NCI-H146 treated with DMSO at 0.1 percent for 48 hours (cell line): ENCODE measurements around the gene HSBP1.

ENCODE experiments used
- DNase-seq: peaks from one replicate; lab custom pipeline; 2025; ENCODE audit not compliant: unreplicated experiment; lab: John Stamatoyannopoulos, UW

HSBP1 gene

DNA sequence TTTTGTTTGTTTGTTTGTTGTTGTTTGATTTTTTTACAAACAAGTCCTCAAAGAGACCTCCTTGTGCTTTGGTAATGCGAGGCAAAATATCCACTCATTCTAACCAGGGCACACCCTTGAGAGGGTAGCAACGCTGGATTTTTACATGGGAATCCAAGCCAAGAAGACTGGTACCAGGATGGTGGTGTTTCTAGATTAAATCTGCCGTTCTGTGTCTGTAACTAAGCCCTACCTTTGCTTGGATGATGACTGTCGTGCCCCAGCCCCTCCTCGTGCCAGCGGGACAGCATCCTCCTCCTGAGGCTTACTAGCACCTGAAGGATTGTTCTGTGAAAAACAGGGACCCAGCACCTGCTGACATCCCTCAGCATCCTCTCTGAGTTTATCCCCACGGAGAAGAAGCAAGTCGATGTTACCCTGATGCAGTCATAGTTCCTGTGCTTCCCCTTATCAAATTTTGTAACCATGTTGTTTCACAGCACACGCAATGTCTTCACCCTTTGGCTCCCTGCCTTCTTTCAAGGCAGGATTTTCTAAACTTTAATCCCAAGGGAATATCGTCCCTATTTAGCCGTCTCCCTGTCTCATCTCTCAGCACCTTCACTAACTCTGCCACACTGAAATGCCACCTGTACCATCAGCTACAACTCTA, 5.1 kb upstream of the HSBP1 start:
- DNase-seq, result no peak

DNA sequence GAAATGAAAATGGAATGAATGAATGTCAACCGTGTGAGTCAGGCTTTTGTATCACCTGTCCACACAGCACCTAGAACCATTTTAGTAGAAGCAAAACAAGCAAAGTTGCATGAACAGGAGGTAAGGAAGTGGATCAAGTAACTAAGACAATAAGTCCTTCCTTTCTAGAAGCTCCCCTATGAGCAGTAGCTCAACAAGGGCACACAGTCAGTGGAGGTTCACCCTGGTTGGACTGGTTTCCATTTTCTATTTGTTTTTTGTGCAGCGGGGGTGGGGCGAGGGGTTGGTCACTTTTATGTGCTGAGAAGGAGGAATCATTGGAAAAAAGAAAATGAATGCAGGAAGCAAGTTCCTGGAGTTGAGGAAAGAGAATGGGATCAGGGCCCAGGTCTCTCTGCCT, 4.0 kb upstream of the HSBP1 start:
- DNase-seq, result no peak

DNA sequence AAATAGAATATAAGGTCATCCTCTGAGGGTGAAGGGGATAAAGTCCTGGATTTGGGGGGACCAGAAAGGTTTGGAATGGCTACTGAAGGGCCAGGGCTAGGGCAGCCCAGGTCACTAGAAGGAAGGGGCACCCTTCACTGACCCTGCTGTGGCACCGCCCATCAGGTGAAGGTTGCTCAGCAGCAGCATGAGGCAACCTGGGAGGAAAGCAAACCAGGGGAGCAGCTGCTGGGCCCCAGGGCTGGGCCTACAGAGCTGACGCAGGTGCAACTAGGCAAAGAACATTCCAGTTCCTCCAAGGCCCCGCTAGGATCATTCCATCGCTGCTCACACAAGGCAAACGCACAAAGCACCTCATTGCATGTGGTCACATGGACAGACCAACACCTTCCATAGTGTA, 3.4 kb upstream of the HSBP1 start:
- DNase-seq, result no peak

DNA sequence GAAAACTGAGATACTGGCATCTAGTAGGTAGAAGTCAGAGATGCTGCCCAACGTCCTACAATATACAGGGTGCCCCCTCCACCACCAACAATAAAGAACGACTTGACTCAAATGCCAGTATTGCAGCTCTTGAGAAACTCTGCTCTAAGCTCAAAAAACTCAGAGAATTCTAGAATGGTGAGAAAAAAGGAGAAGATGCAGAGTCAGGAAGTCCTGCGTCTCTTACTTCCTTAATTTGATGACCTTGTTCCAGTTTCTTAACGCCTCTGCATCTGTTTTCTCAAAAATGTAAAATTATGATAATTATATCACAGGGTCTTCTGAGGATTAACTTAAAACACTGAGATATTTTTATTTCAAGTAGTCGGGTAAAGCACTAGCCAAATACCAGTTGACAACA, 1.7 kb upstream of the HSBP1 start:
- no peak for DNase-seq

DNA sequence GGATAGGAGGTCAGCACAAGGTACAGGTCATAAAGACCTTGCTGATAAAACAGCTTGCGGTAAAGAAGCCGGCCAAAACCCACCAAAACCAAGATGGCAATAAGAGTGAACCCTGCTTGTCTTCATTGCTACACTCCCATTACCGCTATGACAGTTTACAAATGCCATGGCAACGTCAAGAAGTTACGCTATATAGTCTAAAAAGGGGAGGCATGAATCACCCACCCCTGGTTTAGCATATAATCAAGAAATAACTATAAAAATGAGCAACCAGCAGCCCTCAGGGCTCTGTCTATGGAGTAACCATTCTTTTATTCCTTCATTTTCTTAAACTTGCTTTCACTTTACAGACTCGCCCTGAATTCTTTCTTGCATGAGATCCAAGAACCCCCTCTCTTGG, 1.0 kb upstream of the HSBP1 start:
- no peak for DNase-seq

DNA sequence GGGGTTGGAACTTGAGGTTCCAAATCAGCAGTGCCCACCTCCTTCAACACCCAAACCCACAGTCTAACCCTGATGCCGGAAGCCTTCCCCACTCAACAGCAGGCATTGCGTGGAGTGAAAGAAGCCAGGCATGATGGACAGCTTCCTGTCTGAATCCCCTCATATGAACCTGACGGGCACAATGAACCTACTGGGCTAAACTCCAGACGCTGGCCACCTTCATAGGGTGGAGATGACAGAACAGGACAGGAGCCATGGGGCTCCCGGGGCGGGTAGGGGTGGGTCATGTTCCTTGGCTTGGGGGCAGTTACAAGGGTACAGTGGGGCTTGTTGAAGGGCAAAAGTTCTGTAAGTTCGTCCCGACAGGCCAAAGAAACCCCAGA, 460 bp upstream of the HSBP1 start:
- no peak for DNase-seq

DNA sequence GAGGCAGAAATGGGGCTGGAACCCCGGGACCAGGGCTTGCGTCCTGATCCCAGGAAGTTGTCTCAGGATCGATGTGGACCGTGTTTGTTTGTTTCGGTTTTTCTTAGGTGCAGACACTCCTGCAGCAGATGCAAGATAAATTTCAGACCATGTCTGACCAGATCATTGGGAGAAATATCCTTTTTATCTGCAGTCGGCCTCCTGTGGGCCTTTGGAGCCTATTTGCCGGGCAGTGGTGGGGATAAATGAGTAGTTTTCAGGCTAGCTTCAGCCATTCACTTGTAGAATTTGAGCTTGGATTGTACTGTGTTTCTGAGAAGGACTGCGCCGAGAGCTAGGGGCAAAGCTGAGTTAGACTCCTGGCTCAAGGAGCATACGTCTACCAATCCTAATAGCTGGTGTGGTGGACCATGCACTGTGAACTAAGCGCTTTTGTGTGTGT, 816 bp downstream of the HSBP1 start:
- DNase-seq, result no peak

DNA sequence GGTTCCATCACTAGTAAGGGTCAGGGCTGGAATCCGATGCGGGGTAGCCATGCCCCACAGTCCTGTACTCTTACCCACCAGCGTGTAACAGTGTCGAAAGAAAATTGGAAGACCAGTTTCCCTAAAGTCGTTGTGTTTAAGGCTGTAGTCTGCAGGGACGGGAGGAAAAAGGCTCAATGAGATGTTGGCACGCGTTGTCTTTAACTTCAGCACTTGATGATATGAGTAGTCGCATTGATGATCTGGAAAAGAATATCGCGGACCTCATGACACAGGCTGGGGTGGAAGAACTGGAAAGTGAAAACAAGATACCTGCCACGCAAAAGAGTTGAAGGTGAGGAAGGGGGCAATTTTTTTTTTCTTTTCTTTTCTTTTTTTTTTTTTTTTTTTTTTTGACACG, 1.3 kb downstream of the HSBP1 start:
- DNase-seq, result no peak

DNA sequence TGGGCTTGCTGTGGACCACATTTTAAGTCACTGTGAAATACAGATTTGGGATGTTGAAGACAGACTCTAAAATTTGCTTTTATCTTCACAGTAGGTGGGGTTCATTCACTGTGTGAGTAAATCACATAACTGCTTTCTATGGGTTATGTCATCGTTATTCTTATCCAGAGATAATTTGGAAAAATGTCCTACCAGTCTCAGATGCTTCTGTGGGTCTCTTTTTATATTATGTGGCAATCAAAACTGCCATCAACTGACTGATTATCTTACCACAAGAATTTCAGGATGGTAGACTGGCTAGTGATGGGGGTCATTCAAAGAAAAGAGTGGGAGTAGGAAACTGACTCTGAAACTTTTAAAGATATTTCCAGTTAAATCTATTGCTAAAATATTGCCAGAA, 3.1 kb downstream of the HSBP1 start:
- DNase-seq, result no peak

DNA sequence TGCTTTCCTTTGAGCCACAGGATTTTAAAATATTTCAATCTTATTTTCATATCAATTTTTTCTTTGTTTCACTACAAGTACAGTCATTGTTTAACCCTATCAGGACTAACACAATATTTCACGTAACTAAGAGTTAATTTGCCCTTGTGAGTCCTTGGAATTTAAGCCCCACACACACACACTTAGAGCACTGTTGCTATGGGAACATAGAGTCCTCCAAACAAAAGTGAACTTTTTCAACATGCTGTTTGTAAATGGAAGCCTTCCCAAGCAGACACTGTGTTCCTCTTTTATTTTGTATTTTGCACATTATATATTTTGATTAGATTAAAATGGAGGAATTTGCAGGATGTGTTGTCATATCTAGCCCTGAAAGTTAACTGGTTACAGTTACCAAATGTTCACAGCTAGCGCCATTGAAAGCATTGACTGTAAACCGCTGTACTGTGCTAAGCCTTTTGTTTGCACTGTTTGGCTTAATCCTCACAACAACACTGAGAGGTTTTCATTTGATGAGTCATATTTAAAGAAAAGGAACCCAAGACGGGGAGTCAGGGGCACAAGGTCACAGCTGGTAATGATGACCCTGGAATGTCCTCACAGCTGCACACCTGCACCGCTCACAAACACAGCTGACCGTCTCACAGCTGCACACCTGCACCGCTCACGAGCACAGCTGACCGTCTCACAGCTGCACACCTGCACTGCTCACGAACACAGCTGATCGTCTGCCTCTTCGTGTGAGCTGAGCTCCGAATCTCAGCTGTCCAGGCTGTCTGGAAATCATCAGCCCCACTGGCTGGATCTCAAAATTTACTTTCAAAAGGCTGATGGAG, 6.3 kb downstream of the HSBP1 start:
- peak; percentile 78 for DNase-seq

DNA sequence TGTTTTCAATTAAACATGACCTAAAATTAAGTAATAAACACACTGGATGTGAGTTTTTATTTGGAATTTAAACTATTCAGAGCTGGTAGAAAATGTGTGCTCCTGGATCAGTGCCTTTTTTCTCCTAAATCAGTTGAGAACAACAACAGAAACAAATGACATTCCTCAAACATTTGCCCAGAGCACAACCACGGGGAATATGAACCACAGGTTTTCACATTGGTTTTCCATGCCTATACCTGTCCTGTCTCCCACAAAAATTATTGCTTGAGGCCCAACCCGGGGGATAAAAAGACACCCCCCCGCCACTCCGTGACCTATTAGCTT, 6.8 kb downstream of the HSBP1 start:
- DNase-seq, result no peak

DNA sequence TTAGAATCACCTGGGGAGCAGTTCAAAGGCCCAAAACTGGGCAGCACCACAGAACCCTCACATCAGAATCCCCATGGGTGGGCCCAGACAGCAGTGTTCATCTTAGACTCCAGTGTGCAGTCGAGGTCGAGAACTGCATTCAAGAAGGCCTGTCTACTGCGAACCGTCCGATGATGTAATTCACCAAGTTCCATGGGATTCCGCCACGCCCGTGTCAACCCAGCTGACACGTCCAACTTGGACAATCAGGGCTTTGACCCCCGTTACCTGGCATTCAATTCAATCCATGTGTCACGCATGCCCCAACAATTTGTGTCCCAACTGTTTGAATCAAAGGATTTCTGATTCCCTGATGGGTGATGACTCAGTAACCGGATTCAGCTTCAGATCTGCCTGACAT, 9.2 kb downstream of the HSBP1 start:
- DNase-seq, result no peak

DNA sequence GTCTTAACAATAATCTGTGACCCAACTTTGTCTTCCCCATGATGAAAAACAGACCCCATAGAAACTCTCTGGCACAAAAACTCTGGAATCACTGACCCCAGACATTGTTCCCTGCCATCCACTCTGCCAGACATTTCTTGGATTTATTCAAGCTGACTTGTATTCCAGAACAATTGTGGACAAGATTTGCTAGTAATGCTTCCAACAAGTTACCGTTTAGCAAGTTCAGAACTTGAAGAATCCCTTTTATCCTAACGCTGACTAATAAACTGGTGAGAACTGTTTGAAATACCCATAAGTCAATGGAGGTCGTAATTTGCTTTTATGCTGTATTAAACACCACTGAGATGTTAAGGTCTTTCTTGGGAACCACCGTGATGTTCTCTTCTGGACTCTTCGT, 10.5 kb downstream of the HSBP1 start:
- DNase-seq, result no peak

DNA sequence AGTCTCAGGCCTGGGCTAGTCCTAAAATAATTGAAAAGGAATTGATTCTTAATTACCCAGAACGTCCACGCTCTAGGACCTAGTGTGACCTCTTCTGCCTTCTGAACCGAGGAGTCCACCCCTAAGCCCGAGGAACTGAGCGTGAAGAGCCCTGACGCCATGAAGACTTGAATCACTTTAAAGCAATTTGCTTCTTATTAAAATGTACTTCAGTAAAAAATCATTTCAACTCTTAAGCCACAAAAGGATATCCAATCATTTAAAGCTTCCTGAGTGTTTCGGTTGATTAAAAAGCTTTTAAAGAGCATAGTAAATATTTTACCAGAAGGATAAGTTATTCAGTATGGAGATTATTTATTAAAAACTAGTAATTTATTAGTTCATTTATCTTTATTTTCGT, 11.6 kb downstream of the HSBP1 start:
- DNase-seq, result no peak

DNA sequence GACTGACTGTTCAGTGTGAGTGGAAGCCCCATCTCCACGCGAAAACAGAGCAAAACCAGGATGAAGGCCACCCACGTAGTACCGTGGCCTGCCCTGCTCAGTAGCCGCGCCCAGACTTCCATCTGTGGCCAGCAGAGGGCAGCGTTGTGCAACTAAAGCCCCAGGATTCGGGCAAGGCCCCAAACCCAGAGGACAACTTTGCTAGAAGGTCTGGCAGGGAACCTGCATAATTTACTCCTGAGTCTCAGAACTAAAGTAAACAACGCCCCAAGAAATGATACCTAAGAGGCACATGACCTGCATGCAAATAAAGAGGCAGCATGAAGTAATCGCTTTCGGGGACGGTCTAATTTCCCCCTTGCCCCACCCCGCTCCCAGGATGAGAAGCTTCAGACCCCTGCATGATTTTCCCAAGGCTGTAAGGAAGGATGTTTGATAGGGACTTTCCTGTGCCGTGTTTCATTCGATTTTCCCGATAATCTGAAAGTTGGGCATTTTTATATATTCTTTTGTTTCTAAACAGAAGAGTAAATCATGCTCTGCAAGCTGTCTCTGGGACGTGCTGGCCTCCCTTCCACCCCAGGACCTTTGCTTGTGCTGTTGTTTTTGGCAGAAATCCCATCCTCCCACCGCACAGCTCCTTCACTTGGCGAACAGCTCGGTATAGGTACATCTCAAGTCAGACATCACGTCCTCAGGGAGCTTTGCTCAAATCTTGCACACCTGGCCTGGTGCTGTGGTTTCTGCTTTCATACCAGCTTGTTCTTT, 18.6 kb downstream of the HSBP1 start:
- peak; percentile 16 for DNase-seq

DNA sequence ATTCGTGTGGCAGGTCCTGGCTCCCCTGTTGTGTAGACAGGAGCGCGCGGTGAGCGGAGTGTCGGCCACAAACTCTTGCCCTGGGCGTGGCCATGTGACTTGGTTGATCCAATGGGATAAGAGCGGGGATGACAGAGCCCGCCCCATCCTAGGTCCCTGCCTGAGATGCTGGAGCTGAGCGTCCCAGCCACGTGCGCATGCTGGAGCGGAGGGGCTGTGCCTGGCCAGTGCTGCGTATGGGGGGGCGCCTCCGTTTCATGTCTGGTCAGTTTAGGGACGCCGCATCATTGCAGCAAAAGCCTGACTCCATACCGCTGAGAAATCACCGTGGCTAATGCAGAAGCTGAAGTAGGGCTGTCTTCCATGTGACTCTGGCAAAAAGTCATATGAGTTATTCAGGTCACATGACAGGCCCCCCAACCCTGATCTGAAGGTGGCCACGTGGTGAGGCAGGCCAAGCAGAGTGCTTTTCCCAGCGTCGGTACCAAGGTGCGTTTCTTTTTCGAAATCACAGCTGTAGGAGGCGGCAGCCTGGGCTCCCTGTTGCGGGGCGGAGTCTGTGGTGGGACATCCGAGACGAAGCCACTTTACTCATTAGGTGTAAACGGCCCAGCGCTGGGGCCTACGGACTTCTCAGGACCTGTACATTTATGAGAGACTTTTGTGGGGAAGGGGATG, 22.5 kb downstream of the HSBP1 start:
- no peak for DNase-seq

DNA sequence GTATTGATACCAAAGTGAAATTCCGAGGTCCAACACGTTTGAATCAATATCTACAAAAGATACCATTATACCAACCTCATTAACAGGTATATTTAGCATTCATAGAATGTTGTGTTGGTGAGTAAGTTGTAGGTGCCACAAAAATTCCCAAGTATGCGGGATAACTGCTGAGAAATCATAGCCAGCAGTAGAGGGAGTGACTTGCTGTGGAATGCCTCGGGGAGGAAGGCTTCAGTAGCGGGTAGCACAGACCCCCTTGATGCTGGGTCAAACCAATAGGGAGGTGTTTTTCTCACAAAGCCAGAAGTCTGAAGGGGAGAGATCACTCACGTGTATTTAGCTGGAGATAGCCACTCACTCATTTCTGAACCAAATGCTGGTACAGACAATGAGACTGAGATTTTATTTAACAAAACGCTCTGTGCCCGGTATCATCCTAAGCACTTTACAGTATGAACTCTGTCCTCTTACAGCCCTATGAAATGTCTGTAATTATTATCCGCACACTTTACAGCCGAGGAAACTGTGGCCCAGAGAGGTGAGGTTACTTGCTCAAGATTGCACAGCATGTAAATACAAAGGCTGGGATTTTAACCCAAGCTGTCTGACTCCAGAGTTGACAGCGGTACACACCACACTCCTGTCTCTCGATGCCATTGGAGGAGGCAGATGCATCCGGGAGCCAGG, 23.1 kb downstream of the HSBP1 start:
- no peak for DNase-seq

DNA sequence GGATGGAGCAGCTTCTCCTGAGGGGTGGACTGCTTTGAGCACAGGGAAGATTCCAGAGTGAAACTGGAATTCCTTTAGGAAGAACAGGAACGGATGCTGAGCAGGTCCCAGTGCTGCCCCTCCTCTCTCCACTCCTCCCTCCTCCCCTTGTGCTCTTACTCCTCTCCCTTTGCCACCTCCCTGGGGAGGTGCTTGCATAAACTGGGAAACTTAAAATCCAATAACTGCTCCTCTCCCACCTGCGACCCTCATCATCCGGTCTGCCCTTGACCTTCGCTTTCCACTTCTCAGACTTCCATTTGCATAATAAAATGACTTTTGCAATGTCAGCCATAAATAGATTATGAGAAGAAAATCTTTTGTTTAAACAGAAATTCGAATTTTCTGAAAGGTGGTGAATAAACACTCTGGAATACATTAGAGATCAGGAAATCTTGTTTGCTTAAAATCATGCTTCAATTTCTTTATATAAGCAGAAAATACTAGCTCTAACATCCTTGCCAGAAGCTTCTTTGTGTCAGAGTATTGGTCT, 23.7 kb downstream of the HSBP1 start:
- DNase-seq, result no peak

DNA sequence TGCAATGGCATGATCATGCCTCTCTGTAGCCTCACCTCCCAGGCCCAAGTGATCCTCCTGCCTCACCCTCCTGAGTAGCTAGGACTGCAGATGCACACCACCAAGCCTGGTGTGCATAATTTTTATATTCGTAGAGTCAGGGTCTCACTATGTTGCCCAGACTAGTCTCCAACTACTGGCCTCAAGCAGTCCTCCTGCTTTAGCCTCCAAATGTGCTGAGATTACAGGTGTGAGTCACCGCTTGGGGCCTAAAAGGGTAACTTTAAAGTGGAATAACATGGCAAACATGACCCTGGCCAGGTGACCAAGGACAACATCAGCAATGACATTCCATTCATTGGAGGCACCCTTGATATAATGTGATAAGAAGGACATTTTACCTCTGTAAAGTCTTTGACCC, 26.1 kb downstream of the HSBP1 start:
- no peak for DNase-seq

DNA sequence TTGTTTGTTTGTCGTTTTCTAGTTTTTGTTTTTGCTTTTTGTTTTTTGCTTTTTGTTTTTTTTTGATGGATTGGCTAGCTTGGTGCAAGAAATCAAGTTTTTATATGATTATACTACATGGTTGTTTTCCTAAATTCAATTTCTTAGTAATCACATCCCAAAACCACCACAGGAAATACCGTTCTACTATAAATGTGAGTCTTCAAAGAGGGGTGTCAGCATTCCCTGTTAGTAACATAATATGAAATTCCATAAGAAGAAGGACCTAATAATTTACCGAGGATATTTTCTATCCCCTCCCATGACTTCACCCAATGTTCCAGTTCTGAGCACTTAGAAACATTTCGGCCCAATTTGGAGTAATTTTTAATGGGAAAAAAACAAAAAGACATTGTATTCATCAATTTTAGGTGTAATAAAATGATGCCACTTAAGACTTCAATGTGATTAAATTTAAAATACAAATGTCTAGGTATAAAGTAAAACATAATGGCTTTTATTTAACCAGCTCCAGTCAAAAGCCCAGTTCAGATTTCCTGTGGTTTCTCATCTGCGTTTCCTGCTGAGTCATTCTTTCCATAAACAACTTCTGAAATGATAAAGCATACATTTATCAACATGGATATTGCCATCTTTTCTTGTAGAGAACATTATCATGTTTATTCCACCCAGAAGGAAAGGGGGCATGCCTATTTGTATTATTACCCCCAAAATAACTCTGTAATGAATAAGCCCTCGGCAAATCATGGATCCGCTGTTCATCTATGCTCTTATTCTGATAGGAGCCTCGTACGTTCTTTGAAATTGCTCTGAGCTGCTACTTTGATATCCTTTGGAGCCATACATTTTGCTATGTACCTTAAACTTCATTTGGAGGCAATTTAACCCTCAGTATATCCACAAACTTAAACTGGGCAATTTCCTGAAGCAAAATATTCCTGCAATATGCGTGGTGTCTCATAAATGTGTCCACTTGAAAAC, 28.1 kb downstream of the HSBP1 start:
- peak; percentile 45 for DNase-seq
